ENCODE measurements around the gene SERPINI1.

GRCh38 chr3:167749209-167749608, 13.7 kb downstream of the SERPINI1 start:
- TF ChIP-seq, protein P1, sequence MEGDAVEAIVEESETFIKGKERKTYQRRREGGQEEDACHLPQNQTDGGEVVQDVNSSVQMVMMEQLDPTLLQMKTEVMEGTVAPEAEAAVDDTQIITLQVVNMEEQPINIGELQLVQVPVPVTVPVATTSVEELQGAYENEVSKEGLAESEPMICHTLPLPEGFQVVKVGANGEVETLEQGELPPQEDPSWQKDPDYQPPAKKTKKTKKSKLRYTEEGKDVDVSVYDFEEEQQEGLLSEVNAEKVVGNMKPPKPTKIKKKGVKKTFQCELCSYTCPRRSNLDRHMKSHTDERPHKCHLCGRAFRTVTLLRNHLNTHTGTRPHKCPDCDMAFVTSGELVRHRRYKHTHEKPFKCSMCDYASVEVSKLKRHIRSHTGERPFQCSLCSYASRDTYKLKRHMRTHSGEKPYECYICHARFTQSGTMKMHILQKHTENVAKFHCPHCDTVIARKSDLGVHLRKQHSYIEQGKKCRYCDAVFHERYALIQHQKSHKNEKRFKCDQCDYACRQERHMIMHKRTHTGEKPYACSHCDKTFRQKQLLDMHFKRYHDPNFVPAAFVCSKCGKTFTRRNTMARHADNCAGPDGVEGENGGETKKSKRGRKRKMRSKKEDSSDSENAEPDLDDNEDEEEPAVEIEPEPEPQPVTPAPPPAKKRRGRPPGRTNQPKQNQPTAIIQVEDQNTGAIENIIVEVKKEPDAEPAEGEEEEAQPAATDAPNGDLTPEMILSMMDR (IDR thresholded peaks at IDR 0.05), result no peak
- no peak for TF ChIP-seq POLR2AphosphoS5 (IDR thresholded peaks at IDR 0.05)
